ENCODE measurements around the gene LRRC8B.
"Not testable (repeated sequence)": the region's sequence is repeated elsewhere in the genome, so short reads cannot be mapped to it uniquely, and the experiment has no call there.

Gene LRRC8B

GRCh38 chr1:89512996-89513720 lies 11.5 kb upstream of the LRRC8B start:
- ATAC-seq (no peak), DNase-seq (ENCODE audit: low spot score in 2 of 2) (no peak)
- Mint-ChIP-seq H3K27ac (no peak overlapping the region), H3K4me1 (peaks cover 10% of the 10 kb centered on the region), H3K4me3 (no peak overlapping the region), H3K9me3 (peaks cover 5% of the 10 kb centered on the region), H3K36me3 (no peaks in the 10 kb centered on the region)

DNA sequence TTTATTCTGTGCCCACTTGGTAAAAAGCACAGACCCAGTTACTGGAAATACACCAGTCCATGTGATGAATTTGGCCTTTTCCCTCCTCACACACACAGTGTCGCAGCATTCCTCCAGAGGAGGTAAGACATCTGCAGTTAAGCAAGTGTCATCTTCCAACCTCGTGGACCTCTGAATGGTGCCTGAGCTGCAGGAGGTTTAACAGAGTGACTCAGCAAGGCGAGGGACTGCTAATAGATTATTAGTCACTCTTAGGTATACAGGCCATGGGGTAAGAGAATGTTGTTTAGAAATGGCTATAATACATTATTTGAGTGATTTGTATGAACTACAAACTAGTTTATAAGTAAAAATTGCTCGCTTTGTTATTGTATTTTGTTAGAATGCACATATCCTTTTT lies 8.6 kb upstream of the LRRC8B start:
- DNase-seq (ENCODE audit: low spot score in 2 of 2) (no peak), ATAC-seq (peak; percentile 87)
- no peaks in the 10 kb centered on the region for H3K9me3 Mint-ChIP-seq
- H3K4me1 Mint-ChIP-seq: peaks cover 10% of the 10 kb centered on the region
- H3K27ac Mint-ChIP-seq: peak overlapping the region; percentile 12
- H3K4me3 Mint-ChIP-seq: no peak overlapping the region
- H3K36me3 Mint-ChIP-seq: no peaks in the 10 kb centered on the region

DNA sequence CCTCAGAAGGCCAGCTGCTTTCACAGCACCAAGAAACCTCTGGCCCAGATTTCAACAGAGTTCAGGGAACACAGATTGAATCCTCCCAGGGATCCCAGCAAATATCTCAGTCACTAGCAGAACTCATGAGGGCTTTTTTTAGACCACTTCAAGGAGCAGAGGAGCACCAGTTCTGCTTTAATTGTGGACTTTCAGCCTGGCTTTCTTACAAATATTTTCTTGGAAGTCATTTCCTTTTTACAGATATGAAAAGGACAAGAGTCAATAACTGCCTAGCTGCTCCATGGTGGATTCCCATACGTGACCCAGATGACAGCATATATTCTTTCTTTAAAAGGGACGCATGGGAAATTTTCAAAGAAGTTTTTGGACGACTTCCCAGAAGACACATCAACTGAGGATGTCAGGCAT lies 6.4 kb upstream of the LRRC8B start:
- Mint-ChIP-seq H3K9me3 (peaks cover 3% of the 10 kb centered on the region), H3K4me1 (peaks cover 17% of the 10 kb centered on the region), H3K4me3 (no peak overlapping the region), H3K27ac (no peak overlapping the region), H3K36me3 (no peaks in the 10 kb centered on the region)
- no peak for DNase-seq (ENCODE audit: low spot score in 2 of 2)
- ATAC-seq: no peak

GRCh38 chr1:89519779-89520358 lies 4.8 kb upstream of the LRRC8B start:
- peaks cover 28% of the 10 kb centered on the region for H3K4me1 Mint-ChIP-seq
- peak; percentile 47 for ATAC-seq
- H3K4me3 Mint-ChIP-seq: no peak overlapping the region
- H3K27ac Mint-ChIP-seq: no peak overlapping the region
- H3K36me3 Mint-ChIP-seq: no peaks in the 10 kb centered on the region
- peaks cover 3% of the 10 kb centered on the region for H3K9me3 Mint-ChIP-seq
- no peak for DNase-seq (ENCODE audit: low spot score in 2 of 2)

GRCh38 chr1:89521977-89522376 lies 2.7 kb upstream of the LRRC8B start:
- not testable (repeated sequence) for H3K4me3 Mint-ChIP-seq; H3K27ac Mint-ChIP-seq; H3K36me3 Mint-ChIP-seq; ATAC-seq; DNase-seq (ENCODE audit: low spot score in 2 of 2); H3K9me3 Mint-ChIP-seq
- peaks cover 27% of the 10 kb centered on the region for H3K4me1 Mint-ChIP-seq

GRCh38 chr1:89523572-89524368 lies 859 bp upstream of the LRRC8B start:
- peaks cover 3% of the 10 kb centered on the region for H3K9me3 Mint-ChIP-seq
- ATAC-seq (peak; percentile 75), DNase-seq (ENCODE audit: low spot score in 2 of 2) (no peak)
- H3K27ac Mint-ChIP-seq: no peak overlapping the region
- H3K4me3 Mint-ChIP-seq: no peak overlapping the region
- no peaks in the 10 kb centered on the region for H3K36me3 Mint-ChIP-seq
- H3K4me1 Mint-ChIP-seq: peaks cover 24% of the 10 kb centered on the region

DNA sequence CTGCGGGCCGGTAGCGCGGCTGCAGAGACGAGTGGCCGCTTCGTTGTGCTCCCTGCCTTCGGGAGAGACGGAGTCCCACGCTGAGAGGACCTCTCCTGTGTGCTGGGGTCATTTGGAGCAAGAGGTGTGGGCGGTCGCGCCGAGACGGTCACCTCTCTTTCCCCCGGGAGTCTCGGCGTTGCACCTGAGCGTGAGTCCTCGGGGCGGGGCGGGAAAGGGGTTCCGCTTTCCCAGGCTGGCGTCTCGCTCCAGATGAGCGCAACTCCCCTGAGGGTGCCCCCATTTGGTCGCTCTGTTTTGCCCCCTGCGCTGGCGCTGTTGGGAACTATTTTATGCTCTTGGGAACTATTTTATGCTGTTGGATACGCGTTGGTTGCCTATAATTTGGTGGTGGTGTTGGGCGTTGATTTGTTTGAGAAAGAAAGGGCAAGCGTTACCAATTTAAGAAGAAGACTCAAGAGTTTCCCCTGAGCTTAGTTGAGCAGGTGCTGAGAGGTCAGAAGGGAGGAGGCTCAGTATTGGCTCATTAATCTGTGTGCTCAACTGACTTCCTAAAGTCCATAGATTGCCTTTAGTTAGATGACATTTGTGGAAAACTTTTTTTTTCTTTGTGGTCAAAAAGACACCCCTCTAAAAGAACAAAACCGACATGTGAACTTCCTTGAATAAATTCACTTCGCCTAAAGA lies 683 bp downstream of the LRRC8B start:
- Mint-ChIP-seq H3K27ac (no peak overlapping the region), H3K4me3 (no peak overlapping the region), H3K36me3 (no peaks in the 10 kb centered on the region), H3K4me1 (peaks cover 25% of the 10 kb centered on the region), H3K9me3 (peaks cover 3% of the 10 kb centered on the region)
- peak in 1 of 2 donors; percentile 22 for DNase-seq (ENCODE audit: low spot score in 2 of 2)
- ATAC-seq: peak; percentile 2

DNA sequence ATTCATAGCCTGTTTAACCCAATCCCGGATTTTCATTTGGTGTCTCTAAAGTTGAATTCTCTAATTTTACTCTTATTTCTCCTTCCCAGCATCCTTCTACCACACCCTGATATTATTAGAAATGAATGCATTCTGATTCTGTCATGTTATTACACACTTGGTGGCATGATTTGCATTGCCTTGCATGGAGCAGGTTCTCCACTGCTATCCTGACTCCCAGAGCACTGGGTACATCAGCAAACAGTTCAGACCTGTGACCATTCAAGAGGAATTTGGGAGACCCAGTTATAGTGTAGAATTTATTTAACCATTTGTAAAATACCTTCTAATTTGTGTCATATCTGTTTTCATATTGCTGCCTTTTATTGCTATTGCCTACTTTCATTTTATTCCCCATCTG lies 2.6 kb downstream of the LRRC8B start:
- H3K4me1 Mint-ChIP-seq: peaks cover 43% of the 10 kb centered on the region

DNA sequence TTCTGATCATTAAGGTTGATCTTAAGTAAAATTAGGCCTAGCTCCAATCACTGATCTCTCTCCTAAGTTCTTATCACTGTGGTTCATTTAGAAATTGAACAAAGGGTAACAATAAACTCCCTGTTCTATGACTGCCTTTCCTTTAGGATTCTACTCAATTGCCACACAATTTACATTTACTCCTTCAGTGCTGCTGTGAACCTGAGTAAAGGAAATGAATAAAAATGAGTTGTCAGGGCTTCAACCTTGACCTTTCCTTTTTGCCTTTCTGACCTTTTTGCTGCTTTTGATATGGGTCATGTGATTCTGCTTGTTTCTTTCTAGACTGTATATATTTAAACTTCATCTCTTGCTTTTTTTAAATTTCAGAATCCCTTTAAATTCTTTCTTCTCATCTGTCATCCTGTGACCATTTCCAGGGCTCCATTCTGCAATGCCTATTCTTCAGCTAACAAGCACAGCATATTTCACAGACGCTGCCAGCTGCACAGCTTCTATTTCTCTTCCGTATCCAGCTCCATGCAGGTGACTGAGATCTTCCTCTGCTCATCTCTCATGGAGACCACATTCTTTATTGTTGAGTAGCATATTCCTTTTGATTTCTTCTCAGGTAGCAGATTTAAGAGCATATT lies 3.2 kb downstream of the LRRC8B start:
- no peaks in the 10 kb centered on the region for H3K36me3 Mint-ChIP-seq
- ATAC-seq (no peak), DNase-seq (ENCODE audit: low spot score in 2 of 2) (no peak)
- H3K4me1 Mint-ChIP-seq: peaks cover 47% of the 10 kb centered on the region
- H3K27ac Mint-ChIP-seq: no peak overlapping the region
- no peak overlapping the region for H3K4me3 Mint-ChIP-seq
- peaks cover 5% of the 10 kb centered on the region for H3K9me3 Mint-ChIP-seq

More for the DNA sequence above, 2.6 kb downstream of the LRRC8B start:
- DNase-seq (ENCODE audit: low spot score in 2 of 2): no peak
- ATAC-seq: no peak
- Mint-ChIP-seq H3K9me3 (peaks cover 6% of the 10 kb centered on the region), H3K36me3 (no peaks in the 10 kb centered on the region), H3K4me3 (no peak overlapping the region), H3K27ac (no peak overlapping the region)

DNA sequence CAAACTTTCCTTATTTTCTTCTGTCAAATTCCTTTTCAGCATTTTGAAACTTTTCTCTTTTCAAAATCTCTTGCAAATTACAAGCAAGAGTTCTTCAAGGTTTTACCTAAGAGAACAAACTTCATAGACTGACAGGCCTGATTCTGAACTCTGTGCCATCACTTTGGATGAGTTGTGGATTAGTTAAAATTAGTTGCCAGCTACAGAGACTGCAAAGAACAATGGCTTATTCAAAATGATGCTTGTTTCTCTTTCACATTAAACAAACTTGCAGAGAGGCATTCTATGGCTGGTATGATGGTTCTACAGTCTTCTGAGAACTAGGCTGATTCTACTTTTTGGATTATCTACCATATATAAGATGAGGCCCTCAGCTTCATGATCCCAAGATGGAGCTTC lies 3.8 kb downstream of the LRRC8B start:
- H3K4me3 Mint-ChIP-seq: no peak overlapping the region
- DNase-seq (ENCODE audit: low spot score in 2 of 2): no peak
- ATAC-seq: no peak
- H3K9me3 Mint-ChIP-seq: peaks cover 4% of the 10 kb centered on the region
- H3K27ac Mint-ChIP-seq: no peak overlapping the region
- H3K36me3 Mint-ChIP-seq: no peaks in the 10 kb centered on the region
- H3K4me1 Mint-ChIP-seq: peaks cover 47% of the 10 kb centered on the region

GRCh38 chr1:89529196-89529595 lies 4.6 kb downstream of the LRRC8B start:
- Mint-ChIP-seq H3K27ac (no peak overlapping the region), H3K9me3 (peaks cover 4% of the 10 kb centered on the region), H3K4me1 (peaks cover 42% of the 10 kb centered on the region), H3K36me3 (peaks cover 3% of the 10 kb centered on the region), H3K4me3 (no peak overlapping the region)
- ATAC-seq: no peak
- DNase-seq (ENCODE audit: low spot score in 2 of 2): no peak

DNA sequence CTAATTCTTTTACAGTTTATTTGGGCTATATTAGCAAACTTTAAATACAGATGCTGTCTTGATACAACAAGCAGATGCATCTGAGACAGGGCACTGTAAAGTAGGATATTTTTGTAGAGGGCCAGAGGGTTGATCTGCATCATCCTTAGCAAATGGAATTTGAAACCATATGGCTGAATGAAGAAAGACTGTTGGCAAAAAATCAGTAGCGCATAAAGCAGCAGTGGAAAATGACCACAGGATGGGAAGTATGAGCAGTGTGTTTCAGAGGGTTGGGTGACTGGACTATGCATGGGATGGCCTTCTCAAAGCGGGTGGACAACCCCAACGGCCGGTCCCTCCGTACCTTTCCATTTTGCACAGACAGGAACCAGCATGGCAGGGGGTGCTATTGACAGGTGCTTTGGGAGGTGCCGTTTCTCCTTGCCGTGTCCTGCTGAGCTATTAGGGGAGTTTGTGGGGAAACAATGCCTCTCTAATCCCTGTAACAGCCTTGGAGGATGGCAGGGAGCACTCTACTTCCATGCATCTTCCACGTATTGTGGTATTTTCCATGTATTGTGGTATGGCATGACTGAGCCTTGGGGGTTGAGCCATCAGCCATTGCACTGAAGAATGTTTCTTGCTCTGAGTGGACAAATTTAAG lies 5.9 kb downstream of the LRRC8B start:
- H3K27ac Mint-ChIP-seq: no peak overlapping the region
- H3K36me3 Mint-ChIP-seq: peaks cover 16% of the 10 kb centered on the region
- H3K9me3 Mint-ChIP-seq: peaks cover 4% of the 10 kb centered on the region
- peaks cover 42% of the 10 kb centered on the region for H3K4me1 Mint-ChIP-seq
- no peak overlapping the region for H3K4me3 Mint-ChIP-seq
- no peak for DNase-seq (ENCODE audit: low spot score in 2 of 2)
- no peak for ATAC-seq

GRCh38 chr1:89531480-89532139 lies 7.0 kb downstream of the LRRC8B start:
- Mint-ChIP-seq H3K27ac (peak overlapping the region; percentile 71), H3K36me3 (peaks cover 20% of the 10 kb centered on the region), H3K9me3 (peaks cover 4% of the 10 kb centered on the region), H3K4me3 (no peak overlapping the region), H3K4me1 (peaks cover 51% of the 10 kb centered on the region)
- DNase-seq (ENCODE audit: low spot score in 2 of 2) (no peak), ATAC-seq (no peak)

DNA sequence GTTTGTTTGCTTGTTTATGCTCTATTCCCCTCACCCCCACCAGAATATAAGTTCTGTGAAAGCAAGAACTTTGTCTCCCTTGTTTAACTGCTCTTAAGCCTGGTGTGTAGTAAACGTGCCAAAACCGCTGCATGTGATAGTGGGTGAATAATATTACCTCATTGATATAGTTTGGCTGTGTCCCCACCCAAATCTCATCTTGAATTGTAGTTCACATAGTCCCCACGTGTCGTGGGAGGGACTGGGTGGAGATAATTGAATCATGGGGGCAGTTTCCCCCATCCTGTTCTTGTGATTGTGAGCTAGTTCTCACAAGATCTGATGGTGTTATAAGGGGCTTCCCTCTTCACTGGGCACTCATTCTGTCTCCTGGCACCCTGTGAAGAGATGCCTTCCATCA lies 7.6 kb downstream of the LRRC8B start:
- Mint-ChIP-seq H3K9me3 (peaks cover 4% of the 10 kb centered on the region), H3K4me3 (peak overlapping the region; percentile 24), H3K4me1 (peaks cover 57% of the 10 kb centered on the region), H3K36me3 (peaks cover 26% of the 10 kb centered on the region), H3K27ac (peak overlapping the region; percentile 71)
- no peak for ATAC-seq
- no peak for DNase-seq (ENCODE audit: low spot score in 2 of 2)
